HepG2 (cell line): ENCODE data around the gene CHKB. TPM values are rescaled to one million over a fixed set of nuclear protein-coding genes. Genes with fewer than 3 reads are reported as not detected.
A peak's percentile ranks its signal among the peaks of the same experiment; 100 is the strongest.

Source experiments
- AGO2 ChIP-seq: fragments of 200-400 bp; formaldehyde crosslinking; optimal IDR thresholded peaks from 2 replicates; pipeline ENCODE3; 2017; ENCODE audit warnings: mild to moderate bottlenecking, low read depth, low read length, moderate library complexity
- EP300 ChIP-seq, 3 experiments: sonication (generic) in 1 of 3; formaldehyde crosslinking in 1 of 3; IDR thresholded peaks; 2 replicates each; pipeline versions ENCODE4 v1.5.1 to v1.6.1; 2011 to 2020; ENCODE audit warnings: low read depth in 2 of 3, low read length in 2 of 3, borderline replicate concordance in 1 of 3, improper control_type of control experiment in 1 of 3, mild to moderate bottlenecking in 1 of 3, missing genetic modification reagents in 1 of 3, moderate library complexity in 1 of 3
- FIP1L1 ChIP-seq: fragments of 200-400 bp; formaldehyde crosslinking; IDR thresholded peaks from 2 replicates; pipeline ENCODE4 v1.6.1; 2018; ENCODE audit warnings: low read depth, mild to moderate bottlenecking, low read length, moderate library complexity, borderline replicate concordance; ENCODE audit not compliant: insufficient read depth
- FOXK1 ChIP-seq: sonication (generic); formaldehyde crosslinking; IDR thresholded peaks from 2 replicates; pipeline ENCODE4 v1.4.0; 2020; ENCODE audit warnings: low read depth, missing genetic modification reagents, borderline replicate concordance
- KDM6A ChIP-seq: IDR thresholded peaks from 2 replicates; pipeline ENCODE4 v1.6.1; 2016; ENCODE audit warnings: low read depth
- MAF1 ChIP-seq: sonication (generic); formaldehyde crosslinking; IDR thresholded peaks from 2 replicates; pipeline ENCODE4 v1.5.0; 2020; ENCODE audit warnings: missing genetic modification reagents, borderline replicate concordance
- MBD4 ChIP-seq: IDR thresholded peaks from 2 replicates; pipeline ENCODE4 v1.6.1; 2012; ENCODE audit warnings: low read length, inconsistent platforms, borderline replicate concordance
- NPAS2 ChIP-seq: sonication (generic); formaldehyde crosslinking; IDR thresholded peaks from 2 replicates; pipeline ENCODE4 v1.8.0; 2022; ENCODE audit warnings: mild to moderate bottlenecking, missing genetic modification reagents, borderline replicate concordance
- PLRG1 ChIP-seq: fragments of 450-650 bp; conservative IDR thresholded peaks from 2 replicates; pipeline ENCODE4 v1.6.1; 2016
- RBAK ChIP-seq: sonication (generic); formaldehyde crosslinking; IDR thresholded peaks from 2 replicates; pipeline ENCODE4 v1.5.1; 2020; ENCODE audit warnings: mild to moderate bottlenecking, missing genetic modification reagents
- SP140L ChIP-seq: sonication (generic); formaldehyde crosslinking; IDR thresholded peaks from 2 replicates; pipeline ENCODE4 v1.4.0; 2020; ENCODE audit warnings: missing genetic modification reagents, borderline replicate concordance
- ZFP62 ChIP-seq: sonication (generic); formaldehyde crosslinking; IDR thresholded peaks from 2 replicates; pipeline ENCODE4 v1.4.0; 2020; ENCODE audit warnings: missing genetic modification reagents
- ZNF207 ChIP-seq: fragments of 450-650 bp; IDR thresholded peaks from 2 replicates; pipeline ENCODE4 v1.6.1; 2016; ENCODE audit warnings: antibody characterized with exemption, borderline replicate concordance
- ZNF431 ChIP-seq: sonication (generic); formaldehyde crosslinking; IDR thresholded peaks from 2 replicates; pipeline ENCODE4 v1.9.0; 2022; ENCODE audit warnings: missing genetic modification reagents, low read depth, mild to moderate bottlenecking, borderline replicate concordance
- ZNF720 ChIP-seq: sonication (generic); formaldehyde crosslinking; IDR thresholded peaks from 2 replicates; pipeline ENCODE4 v1.4.0; 2020; ENCODE audit warnings: missing genetic modification reagents
- ZNF780A ChIP-seq: sonication (generic); formaldehyde crosslinking; IDR thresholded peaks from 2 replicates; pipeline ENCODE4 v1.8.0; 2022; ENCODE audit warnings: mild to moderate bottlenecking, missing genetic modification reagents, moderate library complexity
- ZNF841 ChIP-seq: sonication (generic); formaldehyde crosslinking; IDR thresholded peaks from 2 replicates; pipeline ENCODE4 v1.8.1; 2023; ENCODE audit warnings: missing genetic modification reagents, borderline replicate concordance
- polyA plus RNA-seq, 8 experiments: library from polyadenylated mRNA; depleted of rRNA in 3 of 8; stranded (reverse) in 7 of 8; unstranded in 1 of 8; fragments of >200 nt; fragmentation: Illumina TruSeq in 4 of 8; extraction: Trizol in 4 of 8; gene quantifications; 2 replicates each; pipeline versions ENCODE4 v1.2.1 to v1.2.3, GENCODE V29; 2011 to 2016; ENCODE audit warnings: low read depth in 4 of 8, missing spikeins in 1 of 8, mixed read lengths in 1 of 8; ENCODE audit not compliant: insufficient read depth in 1 of 8
- total RNA-seq, 5 experiments: library from RNA; depleted of rRNA; stranded (reverse); fragments of >200 nt; fragmentation: Illumina TruSeq; extraction: Trizol; gene quantifications; 2 replicates each; pipeline ENCODE4 v1.2.3, GENCODE V29; 2016; ENCODE audit warnings: low read depth in 1 of 5
- TF ChIP-seq, protein P1 (sequence below): sonication (generic); formaldehyde crosslinking; conservative IDR thresholded peaks from 2 replicates; pipeline ENCODE4 v1.8.0; 2022; ENCODE audit warnings: low read depth, missing genetic modification reagents
- TF ChIP-seq, protein P2 (sequence below): IDR thresholded peaks from 2 replicates; pipeline ENCODE4 v1.6.1; 2012; ENCODE audit warnings: low read depth, low read length, improper control_type of control experiment
- TF ChIP-seq, protein P3 (sequence below): sonication (generic); formaldehyde crosslinking; IDR thresholded peaks from 2 replicates; pipeline ENCODE4 v1.4.0; 2020; ENCODE audit warnings: missing genetic modification reagents, borderline replicate concordance

CHKB gene
- total and polyA plus RNA-seq, 2 of the 13 experiments (the other 11 are each of a cell fraction or from before 2014, with no cell fraction given) = 24.5 to 42.7 TPM

DNA sequence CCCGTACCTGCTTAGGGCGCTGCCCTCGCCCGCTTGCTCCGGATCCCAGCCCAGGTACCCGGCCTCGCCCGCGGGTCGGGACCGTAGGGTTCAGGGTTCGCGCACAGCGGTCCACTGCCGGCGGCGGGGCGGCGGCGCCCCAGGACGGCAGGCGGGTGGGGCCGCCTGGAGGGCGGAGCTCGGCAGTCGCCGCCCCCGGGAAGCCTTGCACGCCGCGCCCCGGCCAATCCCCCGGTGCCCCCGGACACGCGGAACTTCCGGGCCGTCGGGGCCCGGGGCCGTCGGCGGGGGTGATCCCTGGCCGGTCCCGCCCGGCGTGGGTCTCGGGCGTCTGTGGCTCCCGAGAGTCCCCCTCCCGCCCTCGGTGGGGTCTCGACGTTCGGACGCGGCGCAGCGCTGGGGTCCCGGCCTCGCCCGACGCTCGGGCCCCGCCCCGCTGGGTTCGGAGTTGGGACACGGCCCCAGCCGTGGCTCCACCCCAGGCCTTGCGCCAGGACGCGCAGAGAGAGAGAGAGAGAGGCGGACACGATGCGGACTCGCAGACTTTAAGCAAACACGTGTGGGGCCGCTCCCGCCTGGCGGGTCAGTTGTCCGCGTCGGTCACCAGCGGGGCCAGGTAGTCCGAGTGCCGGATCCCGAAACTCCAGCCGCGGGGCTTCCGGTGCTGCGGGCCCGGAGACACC lies 52.6 kb downstream of the CHKB start, which contains the start of gene TYMP (continued):
- TF ChIP-seq PLRG1 (no peak), KDM6A (no peak), ZNF780A (CRISPR knock-in tag) (no peak), SP140L (CRISPR knock-in tag) (peak; percentile 46; the same call in 1 of the 2 replicates), ZNF431 (CRISPR knock-in tag) (no peak; the same call in 1 of the 2 replicates), AGO2 (peak; percentile 86), ZNF207 (no peak), ZNF720 (no peak), EP300 (IDR thresholded peaks at IDR 0.05; ENCODE audit: low read depth in 2 of 2, low read length in 2 of 2) (no peak), EP300 (CRISPR knock-in tag; IDR thresholded peaks at IDR 0.05; ENCODE audit: borderline replicate concordance) (no peak; the same call in 1 of the 2 replicates), MAF1 (0 out of 2 replicates have a peak, but pooled peaks have one; percentile 28), ZNF841 (CRISPR knock-in tag) (no peak), FIP1L1 (peak; percentile 21; the same call in 1 of the 2 replicates), FOXK1 (peak; percentile 21; the same call in 1 of the 2 replicates), NPAS2 (no peak), MBD4 (no peak), RBAK (no peak), ZFP62 (CRISPR knock-in tag) (no peak)
- TF ChIP-seq, protein P1, sequence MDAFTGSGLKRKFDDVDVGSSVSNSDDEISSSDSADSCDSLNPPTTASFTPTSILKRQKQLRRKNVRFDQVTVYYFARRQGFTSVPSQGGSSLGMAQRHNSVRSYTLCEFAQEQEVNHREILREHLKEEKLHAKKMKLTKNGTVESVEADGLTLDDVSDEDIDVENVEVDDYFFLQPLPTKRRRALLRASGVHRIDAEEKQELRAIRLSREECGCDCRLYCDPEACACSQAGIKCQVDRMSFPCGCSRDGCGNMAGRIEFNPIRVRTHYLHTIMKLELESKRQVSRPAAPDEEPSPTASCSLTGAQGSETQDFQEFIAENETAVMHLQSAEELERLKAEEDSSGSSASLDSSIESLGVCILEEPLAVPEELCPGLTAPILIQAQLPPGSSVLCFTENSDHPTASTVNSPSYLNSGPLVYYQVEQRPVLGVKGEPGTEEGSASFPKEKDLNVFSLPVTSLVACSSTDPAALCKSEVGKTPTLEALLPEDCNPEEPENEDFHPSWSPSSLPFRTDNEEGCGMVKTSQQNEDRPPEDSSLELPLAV (CRISPR knock-in tag) = 0 out of 2 replicates have a peak, but pooled peaks have one; percentile 44
- TF ChIP-seq, protein P2, sequence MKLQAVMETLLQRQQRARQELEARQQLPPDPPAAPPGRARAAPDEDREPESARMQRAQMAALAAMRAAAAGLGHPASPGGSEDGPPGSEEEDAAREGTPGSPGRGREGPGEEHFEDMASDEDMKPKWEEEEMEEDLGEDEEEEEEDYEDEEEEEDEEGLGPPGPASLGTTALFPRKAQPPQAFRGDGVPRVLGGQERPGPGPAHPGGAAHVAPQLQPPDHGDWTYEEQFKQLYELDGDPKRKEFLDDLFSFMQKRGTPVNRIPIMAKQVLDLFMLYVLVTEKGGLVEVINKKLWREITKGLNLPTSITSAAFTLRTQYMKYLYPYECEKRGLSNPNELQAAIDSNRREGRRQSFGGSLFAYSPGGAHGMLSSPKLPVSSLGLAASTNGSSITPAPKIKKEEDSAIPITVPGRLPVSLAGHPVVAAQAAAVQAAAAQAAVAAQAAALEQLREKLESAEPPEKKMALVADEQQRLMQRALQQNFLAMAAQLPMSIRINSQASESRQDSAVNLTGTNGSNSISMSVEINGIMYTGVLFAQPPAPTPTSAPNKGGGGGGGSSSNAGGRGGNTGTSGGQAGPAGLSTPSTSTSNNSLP = no peak
- TF ChIP-seq, protein P3, sequence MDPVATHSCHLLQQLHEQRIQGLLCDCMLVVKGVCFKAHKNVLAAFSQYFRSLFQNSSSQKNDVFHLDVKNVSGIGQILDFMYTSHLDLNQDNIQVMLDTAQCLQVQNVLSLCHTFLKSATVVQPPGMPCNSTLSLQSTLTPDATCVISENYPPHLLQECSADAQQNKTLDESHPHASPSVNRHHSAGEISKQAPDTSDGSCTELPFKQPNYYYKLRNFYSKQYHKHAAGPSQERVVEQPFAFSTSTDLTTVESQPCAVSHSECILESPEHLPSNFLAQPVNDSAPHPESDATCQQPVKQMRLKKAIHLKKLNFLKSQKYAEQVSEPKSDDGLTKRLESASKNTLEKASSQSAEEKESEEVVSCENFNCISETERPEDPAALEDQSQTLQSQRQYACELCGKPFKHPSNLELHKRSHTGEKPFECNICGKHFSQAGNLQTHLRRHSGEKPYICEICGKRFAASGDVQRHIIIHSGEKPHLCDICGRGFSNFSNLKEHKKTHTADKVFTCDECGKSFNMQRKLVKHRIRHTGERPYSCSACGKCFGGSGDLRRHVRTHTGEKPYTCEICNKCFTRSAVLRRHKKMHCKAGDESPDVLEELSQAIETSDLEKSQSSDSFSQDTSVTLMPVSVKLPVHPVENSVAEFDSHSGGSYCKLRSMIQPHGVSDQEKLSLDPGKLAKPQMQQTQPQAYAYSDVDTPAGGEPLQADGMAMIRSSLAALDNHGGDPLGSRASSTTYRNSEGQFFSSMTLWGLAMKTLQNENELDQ = no peak
